ENCODE measurements around the gene TRAPPC6A. TPM values are rescaled to one million over a fixed set of nuclear protein-coding genes. Genes with fewer than 3 reads are reported as not detected.
A peak's percentile ranks its signal among the peaks of the same experiment; 100 is the strongest.

Gene TRAPPC6A
- total RNA-seq, 1 experiment from 2014 or later = 59.7 TPM

GRCh38 chr19:45153339-45154063 is 24.5 kb downstream of the TRAPPC6A start (continued):
- TF ChIP-seq PREB (CRISPR knock-in tag; IDR thresholded peaks at IDR 0.05; ENCODE audit: borderline replicate concordance) (no peak), HMGA2 (CRISPR knock-in tag; IDR thresholded peaks at IDR 0.05) (no peak), MAX (CRISPR knock-in tag; IDR thresholded peaks at IDR 0.05) (peak; percentile 91), NR3C1 (CRISPR knock-in tag; conservative IDR thresholded peaks at IDR 0.05; ENCODE audit: low read depth) (peak; percentile 87; the same call in 1 of the 2 replicates), NR2C2 (CRISPR knock-in tag; IDR thresholded peaks at IDR 0.05) (peak; percentile 78), CREM (CRISPR knock-in tag; IDR thresholded peaks at IDR 0.05) (no peak), FOXP1 (CRISPR knock-in tag; IDR thresholded peaks at IDR 0.05; ENCODE audit: borderline replicate concordance) (peak; percentile 93), RORB (CRISPR knock-in tag; IDR thresholded peaks at IDR 0.05) (no peak), GABPB1 (CRISPR knock-in tag; IDR thresholded peaks at IDR 0.05) (no peak), ZBTB21 (CRISPR knock-in tag; IDR thresholded peaks at IDR 0.05; ENCODE audit: borderline replicate concordance) (no peak), E2F5 (CRISPR knock-in tag; IDR thresholded peaks at IDR 0.05) (no peak), ZBTB43 (CRISPR knock-in tag; IDR thresholded peaks at IDR 0.05) (peak; percentile 82; the same call in 1 of the 2 replicates), FOXK1 (CRISPR knock-in tag; IDR thresholded peaks at IDR 0.05) (peak; percentile 34; the same call in 1 of the 2 replicates), ZNF121 (CRISPR knock-in tag; IDR thresholded peaks at IDR 0.05) (0 out of 2 replicates have a peak, but pooled peaks have one; percentile 3), EMX1 (CRISPR knock-in tag; IDR thresholded peaks at IDR 0.05) (no peak), SMAD3 (CRISPR knock-in tag; IDR thresholded peaks at IDR 0.05; ENCODE audit: borderline replicate concordance) (no peak), NFE2L1 (CRISPR knock-in tag; IDR thresholded peaks at IDR 0.05) (peak; percentile 71)
- TF ChIP-seq, protein P1, sequence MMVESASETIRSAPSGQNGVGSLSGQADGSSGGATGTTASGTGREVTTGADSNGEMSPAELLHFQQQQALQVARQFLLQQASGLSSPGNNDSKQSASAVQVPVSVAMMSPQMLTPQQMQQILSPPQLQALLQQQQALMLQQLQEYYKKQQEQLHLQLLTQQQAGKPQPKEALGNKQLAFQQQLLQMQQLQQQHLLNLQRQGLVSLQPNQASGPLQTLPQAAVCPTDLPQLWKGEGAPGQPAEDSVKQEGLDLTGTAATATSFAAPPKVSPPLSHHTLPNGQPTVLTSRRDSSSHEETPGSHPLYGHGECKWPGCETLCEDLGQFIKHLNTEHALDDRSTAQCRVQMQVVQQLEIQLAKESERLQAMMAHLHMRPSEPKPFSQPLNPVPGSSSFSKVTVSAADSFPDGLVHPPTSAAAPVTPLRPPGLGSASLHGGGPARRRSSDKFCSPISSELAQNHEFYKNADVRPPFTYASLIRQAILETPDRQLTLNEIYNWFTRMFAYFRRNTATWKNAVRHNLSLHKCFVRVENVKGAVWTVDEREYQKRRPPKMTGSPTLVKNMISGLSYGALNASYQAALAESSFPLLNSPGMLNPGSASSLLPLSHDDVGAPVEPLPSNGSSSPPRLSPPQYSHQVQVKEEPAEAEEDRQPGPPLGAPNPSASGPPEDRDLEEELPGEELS (CRISPR knock-in tag; IDR thresholded peaks at IDR 0.05) = peak; percentile 81
- TF ChIP-seq, protein P2, sequence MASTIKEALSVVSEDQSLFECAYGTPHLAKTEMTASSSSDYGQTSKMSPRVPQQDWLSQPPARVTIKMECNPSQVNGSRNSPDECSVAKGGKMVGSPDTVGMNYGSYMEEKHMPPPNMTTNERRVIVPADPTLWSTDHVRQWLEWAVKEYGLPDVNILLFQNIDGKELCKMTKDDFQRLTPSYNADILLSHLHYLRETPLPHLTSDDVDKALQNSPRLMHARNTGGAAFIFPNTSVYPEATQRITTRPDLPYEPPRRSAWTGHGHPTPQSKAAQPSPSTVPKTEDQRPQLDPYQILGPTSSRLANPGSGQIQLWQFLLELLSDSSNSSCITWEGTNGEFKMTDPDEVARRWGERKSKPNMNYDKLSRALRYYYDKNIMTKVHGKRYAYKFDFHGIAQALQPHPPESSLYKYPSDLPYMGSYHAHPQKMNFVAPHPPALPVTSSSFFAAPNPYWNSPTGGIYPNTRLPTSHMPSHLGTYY (CRISPR knock-in tag; IDR thresholded peaks at IDR 0.05) = no peak
